K562 (cell line): ENCODE results near the gene TCEA3. TPM values are rescaled to one million over a fixed set of nuclear protein-coding genes. Genes with fewer than 3 reads are reported as not detected.

Source experiments
- CREB1 ChIP-seq, 2 experiments: sonication (generic) in 1 of 2; formaldehyde crosslinking in 1 of 2; IDR thresholded peaks; 2 replicates each; pipeline versions ENCODE4 v1.6.1 to v1.8.0; 2012 to 2022; ENCODE audit warnings: inconsistent platforms in 1 of 2, mild to moderate bottlenecking in 1 of 2, missing genetic modification reagents in 1 of 2, moderate library complexity in 1 of 2
- DDX20 ChIP-seq: fragments of 450-650 bp; IDR thresholded peaks from 2 replicates; pipeline ENCODE4 v1.6.1; 2016; ENCODE audit warnings: missing genetic modification characterization, low read depth, mild to moderate bottlenecking, missing compliant biosample characterization, moderate library complexity
- ILF3 ChIP-seq: fragments of 450-650 bp; IDR thresholded peaks from 2 replicates; pipeline ENCODE4 v1.6.1; 2018; ENCODE audit warnings: antibody characterized with exemption, mild to moderate bottlenecking, moderate library complexity, borderline replicate concordance
- JUND ChIP-seq, 2 experiments: IDR thresholded peaks; 2 replicates in 1 of 2; 3 replicates in 1 of 2; pipeline ENCODE4 v1.6.1; 2011; ENCODE audit warnings: borderline replicate concordance in 2 of 2, low read depth in 2 of 2, low read length in 2 of 2, improper control_type of control experiment in 1 of 2, missing biosample characterization in 1 of 2, missing genetic modification characterization in 1 of 2, missing genetic modification reagents in 1 of 2
- KDM5B ChIP-seq: fragments of 200-600 bp; sonication (generic); IDR thresholded peaks from 2 replicates; pipeline ENCODE4 v1.6.1; 2012; ENCODE audit warnings: low read depth, mild to moderate bottlenecking, moderate library complexity, low read length, control low read depth, inconsistent platforms; ENCODE audit not compliant: insufficient replicate concordance
- LARP7 ChIP-seq: fragments of 450-650 bp; IDR thresholded peaks from 2 replicates; pipeline ENCODE4 v1.6.1; 2016
- MEIS2 ChIP-seq: fragments of 450-650 bp; IDR thresholded peaks from 2 replicates; pipeline ENCODE4 v1.6.1; 2014; ENCODE audit warnings: mild to moderate bottlenecking; ENCODE audit not compliant: partially characterized antibody
- MTA1 ChIP-seq: fragments of 450-650 bp; IDR thresholded peaks from 2 replicates; pipeline ENCODE4 v1.6.1; 2017; ENCODE audit warnings: borderline replicate concordance
- NFATC3 ChIP-seq: fragments of 450-650 bp; IDR thresholded peaks from 2 replicates; pipeline ENCODE4 v1.6.1; 2017; ENCODE audit warnings: mild to moderate bottlenecking
- NFRKB ChIP-seq: fragments of 450-650 bp; IDR thresholded peaks from 2 replicates; pipeline ENCODE4 v1.6.1; 2016; ENCODE audit warnings: low read depth
- RAD51 ChIP-seq: fragments of 450-650 bp; IDR thresholded peaks from 2 replicates; pipeline ENCODE4 v1.7.1; 2016; ENCODE audit warnings: low read depth, mild to moderate bottlenecking, borderline replicate concordance
- SNIP1 ChIP-seq: fragments of 450-650 bp; IDR thresholded peaks from 2 replicates; pipeline ENCODE4 v1.7.1; 2017; ENCODE audit warnings: low read depth, mild to moderate bottlenecking
- SP1 ChIP-seq: sonication (generic); formaldehyde crosslinking; IDR thresholded peaks from 2 replicates; pipeline ENCODE4 v1.8.1; 2022; ENCODE audit warnings: mild to moderate bottlenecking, missing genetic modification reagents
- SREBF1 ChIP-seq: fragments of 150-350 bp; IDR thresholded peaks from 2 replicates; pipeline ENCODE4 v1.6.1; 2014; ENCODE audit warnings: antibody characterized with exemption, low read depth, low read length, borderline replicate concordance
- TGIF2 ChIP-seq: sonication (generic); formaldehyde crosslinking; IDR thresholded peaks from 2 replicates; pipeline ENCODE4 v1.8.1; 2022; ENCODE audit warnings: mild to moderate bottlenecking, missing genetic modification reagents, moderate library complexity
- XRCC5 ChIP-seq: fragments of 200-400 bp; formaldehyde crosslinking; IDR thresholded peaks from 2 replicates; pipeline ENCODE4 v1.6.1; 2017; ENCODE audit warnings: low read depth, mild to moderate bottlenecking, low read length
- ZNF699 ChIP-seq: fragments of 250-450 bp; sonication (Bioruptor Pico); IDR thresholded peaks from 2 replicates; pipeline ENCODE4 v1.8.0; 2021; ENCODE audit warnings: mild to moderate bottlenecking, moderate library complexity; ENCODE audit not compliant: insufficient replicate concordance
- polyA plus RNA-seq, 8 experiments: library from polyadenylated mRNA; depleted of rRNA in 4 of 8; stranded (reverse) in 5 of 8; unstranded in 3 of 8; fragments of >200 nt; fragmentation: Nextera tagmentation in 2 of 8; fragmentation: Illumina TruSeq in 1 of 8; extraction: Ambion mirVana in 2 of 8; extraction: Trizol in 1 of 8; gene quantifications; 2 replicates each; pipeline versions ENCODE4 v1.2.1 to v1.2.3, GENCODE V29; 2011 to 2014; ENCODE audit warnings: inconsistent platforms in 1 of 8, missing spikeins in 1 of 8
- total RNA-seq, 7 experiments: library from RNA; depleted of rRNA in 6 of 7; stranded (reverse); fragments of >200 nt in 6 of 7; fragmentation: Illumina TruSeq in 2 of 7; extraction: Trizol in 2 of 7; gene quantifications; 2 replicates each; pipeline versions ENCODE4 v1.2.1 to v1.2.3, GENCODE V29; 2011 to 2021; ENCODE audit warnings: low replicate concordance in 1 of 7
- TF ChIP-seq, protein P1 (sequence below): fragments of 450-650 bp; IDR thresholded peaks from one replicate; pipeline ENCODE4 v1.6.1; 2018; ENCODE audit warnings: mild to moderate bottlenecking, moderate library complexity; ENCODE audit not compliant: partially characterized antibody
- TF ChIP-seq, protein P2 (sequence below): fragments of 250-450 bp; sonication (Bioruptor Pico); IDR thresholded peaks from 2 replicates; pipeline ENCODE4 v1.4.0; 2020; ENCODE audit warnings: mild to moderate bottlenecking, moderate library complexity, borderline replicate concordance
- TF ChIP-seq, protein P3 (sequence below): fragments of 250-450 bp; sonication (Bioruptor Pico); IDR thresholded peaks from 2 replicates; pipeline ENCODE4 v1.4.0; 2020; ENCODE audit warnings: mild to moderate bottlenecking, moderate library complexity

The TCEA3 gene
- total and polyA plus RNA-seq, 9 of the 15 experiments (the other 6 are each of a cell fraction or from before 2014, with no cell fraction given) = 0.03 to 0.55 (median 0.36) TPM

DNA sequence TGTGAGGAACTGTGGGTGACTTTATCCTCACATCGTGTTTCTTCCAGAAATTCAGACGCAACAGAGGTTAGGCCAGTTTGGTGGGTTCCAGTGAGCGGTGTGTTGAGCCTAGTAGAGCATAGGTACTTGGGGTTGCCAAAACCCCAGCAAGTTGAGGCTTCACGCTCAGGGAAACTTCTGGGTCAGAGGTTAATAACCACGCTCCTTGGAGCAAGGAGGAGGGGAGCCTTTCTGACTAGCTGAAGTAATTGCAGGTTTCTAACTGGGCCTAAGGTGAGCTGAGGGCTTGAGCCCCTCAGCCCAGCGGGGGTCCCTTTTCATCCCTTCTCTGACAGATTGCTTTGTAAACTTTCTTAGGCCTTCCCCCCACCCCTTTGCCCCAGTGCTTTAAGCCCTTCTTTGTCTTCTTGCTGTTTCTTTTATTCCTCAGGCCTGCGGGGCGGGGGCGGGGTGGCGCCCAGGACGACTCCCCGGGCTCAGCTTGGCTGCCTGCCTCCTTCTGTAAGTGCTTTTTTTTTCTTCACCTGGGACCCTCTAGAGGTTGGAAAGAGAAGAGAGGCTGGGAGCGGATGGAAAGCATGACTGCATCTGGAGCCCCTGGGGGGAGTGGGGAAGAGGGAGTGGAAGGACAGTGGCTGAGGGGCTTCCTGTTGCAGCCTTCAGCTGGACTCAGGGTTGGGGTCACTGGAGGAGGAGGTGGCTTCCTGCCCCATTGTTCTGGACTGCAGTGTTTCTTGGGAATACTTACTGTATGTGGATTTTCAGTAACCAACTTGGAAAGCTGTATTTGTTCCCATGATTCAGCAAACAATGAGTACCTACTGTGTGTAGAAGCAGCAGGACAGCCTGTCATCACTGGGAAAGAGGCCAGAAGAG, 53.6 kb downstream of the TCEA3 start (continued):
- TF ChIP-seq ILF3 (no peak), ZNF699 (no peak), DDX20 (no peak), RAD51 (no peak), TGIF2 (CRISPR knock-in tag) (no peak), NFATC3 (no peak), MEIS2 (no peak), SP1 (CRISPR knock-in tag) (no peak), CREB1 (IDR thresholded peaks at IDR 0.05) (no peak), CREB1 (CRISPR knock-in tag; IDR thresholded peaks at IDR 0.05) (peak; percentile 35; the same call in 1 of the 2 replicates), SREBF1 (no peak), XRCC5 (no peak), NFRKB (no peak), KDM5B (no peak), LARP7 (no peak), MTA1 (no peak), JUND (IDR thresholded peaks at IDR 0.05; ENCODE audit: borderline replicate concordance, low read depth, low read length) (no peak), JUND (tag; IDR thresholded peaks at IDR 0.05; ENCODE audit: borderline replicate concordance, low read depth, low read length) (0 out of 3 replicates have a peak, but pooled peaks have one; percentile 15), SNIP1 (no peak)
- TF ChIP-seq, protein P1, sequence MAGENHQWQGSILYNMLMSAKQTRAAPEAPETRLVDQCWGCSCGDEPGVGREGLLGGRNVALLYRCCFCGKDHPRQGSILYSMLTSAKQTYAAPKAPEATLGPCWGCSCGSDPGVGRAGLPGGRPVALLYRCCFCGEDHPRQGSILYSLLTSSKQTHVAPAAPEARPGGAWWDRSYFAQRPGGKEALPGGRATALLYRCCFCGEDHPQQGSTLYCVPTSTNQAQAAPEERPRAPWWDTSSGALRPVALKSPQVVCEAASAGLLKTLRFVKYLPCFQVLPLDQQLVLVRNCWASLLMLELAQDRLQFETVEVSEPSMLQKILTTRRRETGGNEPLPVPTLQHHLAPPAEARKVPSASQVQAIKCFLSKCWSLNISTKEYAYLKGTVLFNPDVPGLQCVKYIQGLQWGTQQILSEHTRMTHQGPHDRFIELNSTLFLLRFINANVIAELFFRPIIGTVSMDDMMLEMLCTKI = no peak
- TF ChIP-seq, protein P2, sequence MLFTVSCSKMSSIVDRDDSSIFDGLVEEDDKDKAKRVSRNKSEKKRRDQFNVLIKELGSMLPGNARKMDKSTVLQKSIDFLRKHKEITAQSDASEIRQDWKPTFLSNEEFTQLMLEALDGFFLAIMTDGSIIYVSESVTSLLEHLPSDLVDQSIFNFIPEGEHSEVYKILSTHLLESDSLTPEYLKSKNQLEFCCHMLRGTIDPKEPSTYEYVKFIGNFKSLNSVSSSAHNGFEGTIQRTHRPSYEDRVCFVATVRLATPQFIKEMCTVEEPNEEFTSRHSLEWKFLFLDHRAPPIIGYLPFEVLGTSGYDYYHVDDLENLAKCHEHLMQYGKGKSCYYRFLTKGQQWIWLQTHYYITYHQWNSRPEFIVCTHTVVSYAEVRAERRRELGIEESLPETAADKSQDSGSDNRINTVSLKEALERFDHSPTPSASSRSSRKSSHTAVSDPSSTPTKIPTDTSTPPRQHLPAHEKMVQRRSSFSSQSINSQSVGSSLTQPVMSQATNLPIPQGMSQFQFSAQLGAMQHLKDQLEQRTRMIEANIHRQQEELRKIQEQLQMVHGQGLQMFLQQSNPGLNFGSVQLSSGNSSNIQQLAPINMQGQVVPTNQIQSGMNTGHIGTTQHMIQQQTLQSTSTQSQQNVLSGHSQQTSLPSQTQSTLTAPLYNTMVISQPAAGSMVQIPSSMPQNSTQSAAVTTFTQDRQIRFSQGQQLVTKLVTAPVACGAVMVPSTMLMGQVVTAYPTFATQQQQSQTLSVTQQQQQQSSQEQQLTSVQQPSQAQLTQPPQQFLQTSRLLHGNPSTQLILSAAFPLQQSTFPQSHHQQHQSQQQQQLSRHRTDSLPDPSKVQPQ = no peak
- TF ChIP-seq, protein P3, sequence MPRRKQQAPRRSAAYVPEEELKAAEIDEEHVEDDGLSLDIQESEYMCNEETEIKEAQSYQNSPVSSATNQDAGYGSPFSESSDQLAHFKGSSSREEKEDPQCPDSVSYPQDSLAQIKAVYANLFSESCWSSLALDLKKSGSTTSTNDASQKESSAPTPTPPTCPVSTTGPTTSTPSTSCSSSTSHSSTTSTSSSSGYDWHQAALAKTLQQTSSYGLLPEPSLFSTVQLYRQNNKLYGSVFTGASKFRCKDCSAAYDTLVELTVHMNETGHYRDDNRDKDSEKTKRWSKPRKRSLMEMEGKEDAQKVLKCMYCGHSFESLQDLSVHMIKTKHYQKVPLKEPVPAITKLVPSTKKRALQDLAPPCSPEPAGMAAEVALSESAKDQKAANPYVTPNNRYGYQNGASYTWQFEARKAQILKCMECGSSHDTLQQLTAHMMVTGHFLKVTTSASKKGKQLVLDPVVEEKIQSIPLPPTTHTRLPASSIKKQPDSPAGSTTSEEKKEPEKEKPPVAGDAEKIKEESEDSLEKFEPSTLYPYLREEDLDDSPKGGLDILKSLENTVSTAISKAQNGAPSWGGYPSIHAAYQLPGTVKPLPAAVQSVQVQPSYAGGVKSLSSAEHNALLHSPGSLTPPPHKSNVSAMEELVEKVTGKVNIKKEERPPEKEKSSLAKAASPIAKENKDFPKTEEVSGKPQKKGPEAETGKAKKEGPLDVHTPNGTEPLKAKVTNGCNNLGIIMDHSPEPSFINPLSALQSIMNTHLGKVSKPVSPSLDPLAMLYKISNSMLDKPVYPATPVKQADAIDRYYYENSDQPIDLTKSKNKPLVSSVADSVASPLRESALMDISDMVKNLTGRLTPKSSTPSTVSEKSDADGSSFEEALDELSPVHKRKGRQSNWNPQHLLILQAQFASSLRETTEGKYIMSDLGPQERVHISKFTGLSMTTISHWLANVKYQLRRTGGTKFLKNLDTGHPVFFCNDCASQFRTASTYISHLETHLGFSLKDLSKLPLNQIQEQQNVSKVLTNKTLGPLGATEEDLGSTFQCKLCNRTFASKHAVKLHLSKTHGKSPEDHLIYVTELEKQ (CRISPR knock-in tag) = no peak
